HG02938 (cell line): ENCODE measurements around the gene NRG2.

ENCODE experiments used
- ATAC-seq: cut with Tn5 transposase; IDR thresholded peaks from one replicate; pipeline ENCODE4 v1.9.1; 2021; ENCODE audit warnings: mild to moderate bottlenecking, moderate library complexity; ENCODE audit not compliant: unreplicated experiment

Gene NRG2

DNA sequence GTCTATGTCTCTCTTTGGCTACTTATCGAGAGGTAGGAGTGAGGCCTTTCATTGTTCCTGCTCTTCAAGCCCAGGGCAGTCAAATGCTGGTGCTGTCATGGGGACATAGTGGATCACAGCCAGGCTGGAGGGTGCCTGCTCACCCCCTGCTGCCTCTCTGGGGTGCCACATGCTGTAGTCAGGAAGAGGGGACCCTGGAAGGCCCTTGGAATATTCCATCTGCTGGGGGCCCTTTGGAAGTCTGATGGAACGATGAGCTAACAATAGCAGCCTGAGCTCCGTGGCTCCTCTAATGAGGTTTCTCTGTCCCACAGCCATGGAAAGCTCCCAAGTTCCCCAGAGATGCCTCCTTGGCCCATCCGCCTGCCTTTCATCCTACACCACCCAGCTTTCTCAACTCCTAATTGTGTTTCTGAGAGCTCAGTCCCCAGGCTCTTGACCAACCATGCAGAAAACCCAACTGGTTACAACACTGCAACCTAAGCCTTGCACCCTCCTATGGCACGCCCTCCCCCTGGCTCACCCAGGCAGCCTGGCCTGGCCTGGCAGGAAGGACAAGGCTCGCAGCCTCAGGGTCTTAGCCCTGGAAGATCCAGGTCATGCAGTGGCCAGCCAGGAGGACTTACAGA lies 91.7 kb downstream of the NRG2 start:
- ATAC-seq = no peak

DNA sequence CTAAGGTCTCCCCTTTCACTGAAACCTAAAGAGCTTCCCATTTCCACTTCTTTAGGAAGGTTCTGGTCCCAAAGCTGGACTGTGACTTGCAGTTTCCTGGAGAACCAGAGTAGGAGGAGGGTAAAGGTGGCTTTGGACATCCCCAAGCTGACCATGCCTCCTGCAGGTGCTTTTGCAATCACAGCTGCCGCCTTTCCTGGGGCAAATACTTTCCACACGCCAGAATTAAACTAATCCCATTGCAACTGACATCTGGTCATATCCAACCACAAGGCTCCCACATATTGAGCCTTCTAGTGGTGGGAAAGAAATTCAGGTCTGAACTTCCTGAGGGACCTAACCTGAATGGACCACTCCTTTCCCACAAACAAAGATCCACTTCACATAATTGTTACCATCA lies 92.7 kb downstream of the NRG2 start:
- no peak for ATAC-seq

DNA sequence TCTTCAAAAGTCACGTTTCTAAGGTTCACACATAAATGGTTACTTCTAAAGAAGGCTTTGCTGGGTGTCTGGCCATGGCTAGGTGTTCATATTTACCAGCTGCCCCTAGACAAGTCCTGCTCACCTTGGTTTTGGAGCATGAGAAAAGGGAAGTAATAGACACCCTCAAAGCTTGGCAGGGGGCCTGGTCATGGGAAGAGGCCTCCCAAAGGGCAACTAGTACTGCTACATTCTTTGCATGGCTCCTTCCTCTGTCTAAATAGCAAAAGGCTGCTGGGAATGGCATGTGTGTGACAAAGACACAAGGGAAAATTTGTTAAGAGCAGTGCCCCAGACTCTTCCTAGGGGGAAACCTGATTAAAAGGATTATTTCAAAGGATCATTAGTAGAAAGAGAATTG lies 93.4 kb downstream of the NRG2 start:
- ATAC-seq = no peak

DNA sequence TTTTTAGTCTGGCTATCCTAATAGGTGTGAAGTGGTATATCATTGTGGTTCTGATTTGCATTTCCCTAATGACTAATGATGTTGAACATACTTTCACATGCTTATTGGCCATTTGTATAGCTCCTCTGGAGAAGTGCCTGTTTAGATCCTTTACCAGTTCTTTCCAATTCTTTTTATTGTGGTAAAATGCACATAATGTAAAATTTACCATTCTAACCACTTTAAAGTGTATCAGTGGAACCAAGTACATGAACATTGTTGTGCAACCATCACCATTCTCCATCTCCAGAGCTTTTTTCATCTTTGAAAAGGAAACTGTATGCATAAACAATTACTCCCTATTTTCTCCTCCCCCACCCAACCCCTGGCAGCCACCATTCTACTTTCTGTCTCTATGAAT lies 95.4 kb downstream of the NRG2 start:
- no peak for ATAC-seq

DNA sequence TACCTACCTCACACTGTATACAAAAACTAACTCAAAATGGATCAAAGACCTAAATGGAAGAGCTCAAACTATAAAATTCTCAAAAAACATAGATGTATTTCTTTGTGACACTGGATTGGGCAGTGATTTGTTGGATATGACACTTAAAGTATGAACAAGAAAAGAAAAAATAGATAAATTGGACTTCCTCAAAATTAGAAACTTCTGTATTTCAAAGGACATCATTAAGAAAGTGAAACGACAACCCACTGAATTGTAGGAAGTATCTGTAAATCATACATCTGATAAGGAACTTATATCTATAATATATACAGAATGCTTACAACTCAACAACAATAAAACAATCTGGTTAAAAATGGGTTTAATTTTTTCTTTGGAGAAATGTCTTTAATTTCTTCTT lies 96.7 kb downstream of the NRG2 start:
- no peak for ATAC-seq

DNA sequence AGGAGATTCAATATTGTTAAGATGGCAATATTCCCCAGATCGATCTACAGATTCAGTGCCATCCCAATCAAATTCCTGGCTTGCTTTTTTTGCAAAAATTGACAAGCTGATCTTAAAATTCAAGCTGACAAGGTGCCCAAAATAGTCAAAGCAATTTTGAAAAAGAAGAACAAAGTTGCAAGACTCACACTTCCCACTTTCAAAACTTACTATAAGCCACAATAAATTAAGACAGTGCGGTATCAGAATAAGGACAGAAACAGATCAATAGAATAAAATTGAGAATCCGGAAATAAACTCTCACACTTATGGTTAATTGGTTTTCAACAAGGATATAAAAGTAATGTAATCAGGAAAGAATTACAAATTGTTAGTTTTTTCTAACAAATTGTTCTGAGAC lies 97.1 kb downstream of the NRG2 start:
- no peak for ATAC-seq

- no peak for ATAC-seq
Measured at GRCh38 chr5:139942243-139942642, 100.9 kb downstream of the NRG2 start.

DNA sequence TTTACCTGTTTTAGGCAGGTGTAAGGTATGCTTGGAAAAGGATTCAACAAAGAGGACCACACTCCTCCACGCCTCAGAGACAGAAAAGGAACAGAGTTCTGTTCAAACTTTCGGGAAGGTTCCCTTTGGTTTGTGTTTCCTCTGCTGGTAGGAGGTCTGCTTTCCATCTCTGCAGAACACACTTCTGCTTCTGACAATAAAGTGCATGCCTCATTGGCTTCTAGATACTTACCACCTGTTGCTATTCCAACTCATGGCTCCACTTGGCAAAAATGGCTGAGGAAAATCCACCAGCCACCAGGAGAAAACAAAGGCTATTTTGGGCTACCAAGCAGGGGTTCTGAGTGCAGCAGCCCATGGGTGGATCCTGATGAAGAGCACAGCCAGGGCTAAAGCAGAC lies 112.7 kb downstream of the NRG2 start:
- no peak for ATAC-seq

- ATAC-seq = no peak
Measured at GRCh38 chr5:139926797-139927503, 116.1 kb downstream of the NRG2 start.

GRCh38 chr5:139925650-139926640 lies 117.2 kb downstream of the NRG2 start:
- no peak for ATAC-seq

DNA sequence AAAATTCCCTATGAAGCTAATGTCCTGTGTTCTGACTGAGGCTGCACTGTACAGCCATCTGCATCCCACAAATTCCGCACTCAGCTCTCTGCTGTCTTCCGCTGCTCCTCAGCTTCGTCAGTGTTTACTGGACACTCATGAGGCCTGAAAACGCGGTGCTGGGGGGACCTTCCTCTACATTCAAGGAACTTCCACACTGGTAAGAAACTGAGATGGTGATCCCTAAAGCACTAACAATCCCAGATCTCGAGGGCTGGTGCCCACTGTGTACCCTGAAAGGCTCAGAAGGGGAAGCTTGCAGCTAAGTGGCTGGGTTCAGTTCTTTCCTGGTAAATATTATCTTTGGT lies 117.9 kb downstream of the NRG2 start:
- ATAC-seq = no peak

GRCh38 chr5:139924294-139925215 lies 118.5 kb downstream of the NRG2 start:
- no peak for ATAC-seq

GRCh38 chr5:139919308-139919707 lies 123.8 kb downstream of the NRG2 start:
- no peak for ATAC-seq

- ATAC-seq = no peak
Measured at GRCh38 chr5:139915834-139916233, 127.3 kb downstream of the NRG2 start.

DNA sequence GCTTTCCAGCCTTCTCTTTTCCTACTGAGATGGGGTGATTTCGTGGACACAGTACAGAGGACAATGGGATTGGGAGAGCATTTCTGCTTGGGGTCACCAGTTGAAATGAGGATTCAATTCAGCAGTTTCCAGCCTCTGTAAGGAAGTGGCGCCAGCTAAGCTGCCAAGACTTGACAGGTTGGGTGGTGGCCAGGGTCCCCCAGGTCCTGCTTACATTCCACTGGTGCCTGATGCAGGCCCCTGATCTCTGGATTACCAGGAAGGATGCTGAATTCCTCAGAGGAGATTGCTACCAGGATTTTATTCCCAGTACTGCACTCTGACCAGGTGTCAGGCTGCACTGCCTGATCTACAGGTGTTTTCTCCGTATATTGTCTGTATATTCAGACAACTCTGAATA lies 127.8 kb downstream of the NRG2 start:
- ATAC-seq = no peak

DNA sequence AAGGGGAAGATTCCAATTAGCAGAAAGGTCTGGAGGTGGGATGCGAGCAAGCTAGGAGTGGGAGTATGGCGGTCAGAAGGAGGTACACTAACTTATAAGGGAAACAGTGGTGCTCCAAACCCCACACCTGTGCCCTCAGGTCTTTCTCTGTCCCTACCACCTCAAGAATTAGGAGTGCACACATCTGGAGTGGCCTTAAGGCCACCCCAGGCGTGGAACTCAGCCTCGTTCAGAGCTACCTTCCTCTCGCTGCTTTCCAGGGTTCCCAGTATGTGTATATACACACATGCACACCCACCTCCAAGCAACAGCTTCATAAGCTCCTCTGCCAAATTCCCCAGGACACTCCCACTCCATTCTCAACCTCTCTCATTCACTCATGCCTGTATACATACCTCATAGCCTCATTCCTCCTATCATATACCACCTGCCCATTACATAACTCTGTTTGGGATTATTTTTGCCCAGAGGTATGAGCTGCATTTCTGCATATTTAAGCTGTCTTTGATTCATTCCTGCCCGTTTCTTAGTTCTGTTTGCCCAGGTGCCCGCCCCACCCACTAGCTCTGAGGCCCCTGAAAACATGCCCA lies 128.8 kb downstream of the NRG2 start:
- no peak for ATAC-seq

DNA sequence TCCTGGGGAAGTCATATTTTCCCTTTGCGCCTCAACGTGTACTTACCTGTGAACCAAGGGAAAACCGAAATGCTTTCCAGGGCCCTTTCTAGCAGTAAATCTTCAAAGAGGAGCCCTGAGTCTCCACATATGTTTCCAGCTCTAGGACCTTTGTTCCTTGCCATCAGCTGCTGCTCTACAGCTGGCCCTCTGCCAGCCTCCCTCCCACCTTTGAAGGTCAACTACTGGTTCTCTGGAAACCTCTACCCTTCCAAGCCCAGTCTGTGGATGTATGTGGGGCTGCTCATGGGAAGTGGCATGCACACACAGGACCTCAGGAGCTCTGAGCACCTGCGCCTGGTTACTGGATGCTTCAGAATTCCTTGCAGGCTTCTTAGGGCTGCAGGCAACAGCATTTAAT lies 130.3 kb downstream of the NRG2 start:
- ATAC-seq = no peak

- ATAC-seq = no peak
Measured at GRCh38 chr5:139912158-139912557, 130.9 kb downstream of the NRG2 start.

DNA sequence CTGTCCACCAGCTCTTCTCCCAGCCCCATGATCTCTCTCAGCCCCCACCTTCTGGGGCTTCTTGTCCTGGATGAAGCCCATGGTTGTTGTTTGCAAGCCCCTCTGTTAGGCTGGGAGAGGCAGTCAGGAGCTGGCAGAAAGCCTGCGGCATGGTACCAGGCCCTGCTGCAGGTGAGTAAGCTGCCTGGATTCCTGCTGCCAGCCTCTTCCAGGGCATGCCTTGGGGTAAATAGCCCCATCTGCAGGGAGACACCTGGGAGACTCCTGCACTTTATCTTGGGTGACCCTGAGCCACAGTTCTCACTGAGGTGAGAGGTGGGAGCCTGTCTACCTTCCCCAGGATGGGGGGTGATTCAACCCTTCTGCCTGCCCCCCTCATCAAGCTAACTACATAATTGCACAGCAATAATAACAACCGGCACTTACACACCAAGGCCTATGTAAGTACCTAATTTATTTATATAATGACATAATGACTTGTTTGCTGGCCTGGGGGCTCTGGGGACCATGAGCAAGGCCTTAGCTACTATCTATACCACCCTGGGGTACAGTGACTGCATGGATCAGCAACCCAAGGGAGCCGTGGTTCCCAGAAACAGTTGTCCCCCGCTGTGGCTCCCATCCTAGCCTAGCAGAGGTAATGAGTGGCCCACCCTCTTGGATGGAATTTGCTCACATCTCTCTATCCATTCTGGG lies 131.5 kb downstream of the NRG2 start:
- ATAC-seq = no peak

DNA sequence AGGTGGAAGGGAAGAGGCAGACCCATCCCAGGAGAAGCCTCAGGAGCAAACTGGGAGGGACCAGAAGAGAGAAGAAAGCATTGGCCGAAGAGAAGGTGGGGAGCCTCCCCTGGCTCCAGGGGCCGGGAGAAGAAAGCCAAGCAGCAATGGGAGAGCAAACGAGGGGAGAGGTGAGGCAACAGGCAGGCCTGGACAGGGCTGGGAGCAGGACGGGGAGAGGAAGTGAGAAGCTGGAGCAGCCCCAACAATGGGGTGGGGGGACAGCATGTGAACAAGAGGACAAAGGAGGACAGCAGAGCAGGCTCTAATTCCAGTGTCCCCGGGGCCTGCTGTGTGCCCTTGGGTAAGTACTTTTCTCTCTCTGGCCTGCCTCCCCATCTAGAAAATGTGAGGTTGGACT lies 132.2 kb downstream of the NRG2 start:
- ATAC-seq = no peak
